Stimulated activated CD8-positive, alpha-beta memory T cell treated with anti-CD3 and anti-CD28 coated beads, Interleukin-12 subunit alpha, Interleukin-12 subunit beta, amount 100 ng/mL, for 24 hours (primary cell): ENCODE measurements around the gene PPP2R2B.

ENCODE experiments used
- DNase-seq: peaks from one replicate; pipeline ENCODE4 v3.0.0-alpha.2; 2020; ENCODE audit errors: extremely low read depth

Gene PPP2R2B

GRCh38 chr5:146785065-146785464 lies 93.5 kb downstream of the PPP2R2B start:
- DNase-seq, result no peak

GRCh38 chr5:146781157-146781556 lies 97.4 kb downstream of the PPP2R2B start:
- no peak for DNase-seq

- DNase-seq, result no peak
Observed at GRCh38 chr5:146779211-146779869, 99.2 kb downstream of the PPP2R2B start.

- no peak for DNase-seq
Observed at GRCh38 chr5:146778795-146779194, 99.8 kb downstream of the PPP2R2B start.

GRCh38 chr5:146778261-146778660 lies 100.3 kb downstream of the PPP2R2B start:
- DNase-seq, result no peak

GRCh38 chr5:146772881-146773466 lies 105.6 kb downstream of the PPP2R2B start:
- no peak for DNase-seq

GRCh38 chr5:146770980-146771379 lies 107.6 kb downstream of the PPP2R2B start:
- no peak for DNase-seq

- no peak for DNase-seq
Observed at GRCh38 chr5:146770546-146770945, 108.0 kb downstream of the PPP2R2B start.

GRCh38 chr5:146767534-146767933 lies 111.0 kb downstream of the PPP2R2B start:
- no peak for DNase-seq

GRCh38 chr5:146766013-146766412 lies 112.5 kb downstream of the PPP2R2B start:
- DNase-seq, result no peak

GRCh38 chr5:146765089-146765832 lies 113.3 kb downstream of the PPP2R2B start:
- no peak for DNase-seq

GRCh38 chr5:146762830-146763229 lies 115.7 kb downstream of the PPP2R2B start:
- DNase-seq, result no peak

- no peak for DNase-seq
Observed at GRCh38 chr5:146761811-146762210, 116.7 kb downstream of the PPP2R2B start.

GRCh38 chr5:146758938-146759337 lies 119.6 kb downstream of the PPP2R2B start:
- no peak for DNase-seq

- DNase-seq, result no peak
Observed at GRCh38 chr5:146758076-146758475, 120.5 kb downstream of the PPP2R2B start.

GRCh38 chr5:146756546-146756945 lies 122.0 kb downstream of the PPP2R2B start:
- no peak for DNase-seq

GRCh38 chr5:146755793-146756192 lies 122.8 kb downstream of the PPP2R2B start:
- DNase-seq, result no peak

GRCh38 chr5:146754621-146755020 lies 123.9 kb downstream of the PPP2R2B start:
- DNase-seq, result no peak

- DNase-seq, result no peak
Observed at GRCh38 chr5:146753641-146754040, 124.9 kb downstream of the PPP2R2B start.

GRCh38 chr5:146751781-146752401 lies 126.7 kb downstream of the PPP2R2B start:
- DNase-seq, result peak; percentile 26

GRCh38 chr5:146751054-146751453 lies 127.5 kb downstream of the PPP2R2B start:
- no peak for DNase-seq

GRCh38 chr5:146748533-146748932 lies 130.0 kb downstream of the PPP2R2B start:
- DNase-seq, result no peak
